Fibroblast of skin of abdomen (primary cell): ENCODE measurements around the gene DVL3.

ENCODE experiments used
- DNase-seq: peaks from one replicate; pipeline ENCODE4 v3.0.0-alpha.2; 2013

Gene DVL3

GRCh38 chr3:184176377-184177330 lies 21.5 kb downstream of the DVL3 start:
- peak; percentile 96 for DNase-seq

- peak; percentile 45 for DNase-seq
Measured at GRCh38 chr3:184177331-184177731, 22.2 kb downstream of the DVL3 start.

- DNase-seq = no peak
Measured at GRCh38 chr3:184177767-184178306, 22.7 kb downstream of the DVL3 start.

GRCh38 chr3:184178521-184179138 lies 23.5 kb downstream of the DVL3 start:
- no peak for DNase-seq

- no peak for DNase-seq
Measured at GRCh38 chr3:184180165-184180564, 25.0 kb downstream of the DVL3 start.

GRCh38 chr3:184181596-184181995 lies 26.4 kb downstream of the DVL3 start:
- DNase-seq = no peak

- no peak for DNase-seq
Measured at GRCh38 chr3:184183679-184184078, 28.5 kb downstream of the DVL3 start.

GRCh38 chr3:184184546-184185230 lies 29.5 kb downstream of the DVL3 start:
- no peak for DNase-seq

- peak; percentile 99 for DNase-seq
Measured at GRCh38 chr3:184185461-184186183, 30.4 kb downstream of the DVL3 start.

DNA sequence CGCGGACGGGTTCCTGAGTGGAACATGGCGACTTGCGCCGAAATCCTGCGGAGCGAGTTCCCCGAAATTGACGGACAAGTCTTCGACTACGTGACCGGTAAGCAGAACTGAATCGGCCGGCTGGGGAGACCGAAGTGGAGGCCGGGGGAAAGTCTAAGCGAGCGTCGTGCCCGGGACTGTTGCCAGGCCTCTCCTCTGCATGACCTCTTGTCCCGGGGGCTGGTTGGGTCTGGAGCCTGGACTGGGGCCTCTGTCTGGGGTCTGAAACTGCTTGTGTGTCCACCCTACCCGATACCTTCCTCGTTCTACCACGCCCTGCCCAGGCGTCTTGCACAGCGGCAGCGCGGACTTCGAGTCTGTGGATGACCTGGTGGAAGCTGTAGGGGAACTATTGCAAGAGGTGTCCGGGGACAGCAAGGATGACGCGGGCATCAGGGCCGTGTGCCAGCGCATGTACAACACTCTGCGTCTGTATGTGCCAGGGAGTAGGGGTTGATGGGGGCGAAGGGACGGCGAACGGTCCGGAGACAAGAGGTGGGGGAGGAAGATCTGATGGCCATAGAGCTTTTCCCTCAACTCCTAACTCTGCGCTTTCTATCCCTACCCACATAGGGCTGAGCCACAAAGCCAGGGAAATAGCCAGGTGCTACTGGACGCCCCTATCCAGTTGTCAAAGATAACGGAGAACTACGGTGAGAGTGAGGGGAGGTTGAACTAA lies 31.2 kb downstream of the DVL3 start, which contains the start of gene ABCF3:
Gene ABCF3, plus strand, starts transcription at position 16 of the 718 bp plus-strand sequence. Its CDS starts 9 bp downstream, at position 25.
- DNase-seq = peak; percentile 26

- no peak for DNase-seq
Measured at GRCh38 chr3:184186902-184187207, 31.7 kb downstream of the DVL3 start.

DNA sequence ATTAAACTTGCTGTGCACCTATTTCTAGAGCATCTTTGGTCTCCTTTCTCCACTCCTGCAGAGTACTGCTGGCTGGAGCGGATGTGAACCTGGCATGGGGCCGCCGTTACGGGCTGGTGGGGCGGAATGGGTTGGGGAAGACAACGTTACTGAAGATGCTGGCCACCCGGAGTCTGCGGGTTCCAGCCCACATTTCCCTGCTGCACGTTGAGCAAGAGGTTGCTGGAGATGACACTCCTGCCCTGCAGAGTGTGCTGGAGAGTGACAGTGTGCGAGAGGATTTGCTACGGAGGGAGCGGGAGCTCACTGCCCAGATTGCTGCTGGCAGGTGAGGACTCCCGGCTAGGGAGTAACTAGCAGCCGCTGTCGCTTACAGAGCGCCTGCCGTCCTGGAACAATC lies 32.9 kb downstream of the DVL3 start:
- DNase-seq = no peak

DNA sequence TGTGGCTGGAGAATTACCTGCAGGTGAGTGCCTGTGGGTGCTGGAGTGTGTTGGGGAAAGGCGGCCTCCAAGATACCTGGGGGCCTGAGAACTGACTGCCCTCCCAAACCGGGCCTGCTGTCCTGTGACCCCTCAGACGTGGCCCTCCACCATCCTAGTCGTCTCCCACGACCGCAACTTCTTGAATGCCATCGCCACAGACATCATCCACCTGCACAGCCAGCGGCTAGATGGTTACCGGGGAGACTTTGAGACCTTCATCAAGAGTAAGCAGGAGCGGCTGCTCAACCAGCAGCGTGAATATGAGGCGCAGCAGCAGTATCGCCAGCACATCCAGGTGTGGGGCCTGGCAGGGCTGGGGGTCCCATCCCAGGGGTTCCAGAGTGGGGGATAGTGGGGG lies 34.2 kb downstream of the DVL3 start:
- no peak for DNase-seq

- DNase-seq = no peak
Measured at GRCh38 chr3:184192889-184193288, 37.7 kb downstream of the DVL3 start.

DNA sequence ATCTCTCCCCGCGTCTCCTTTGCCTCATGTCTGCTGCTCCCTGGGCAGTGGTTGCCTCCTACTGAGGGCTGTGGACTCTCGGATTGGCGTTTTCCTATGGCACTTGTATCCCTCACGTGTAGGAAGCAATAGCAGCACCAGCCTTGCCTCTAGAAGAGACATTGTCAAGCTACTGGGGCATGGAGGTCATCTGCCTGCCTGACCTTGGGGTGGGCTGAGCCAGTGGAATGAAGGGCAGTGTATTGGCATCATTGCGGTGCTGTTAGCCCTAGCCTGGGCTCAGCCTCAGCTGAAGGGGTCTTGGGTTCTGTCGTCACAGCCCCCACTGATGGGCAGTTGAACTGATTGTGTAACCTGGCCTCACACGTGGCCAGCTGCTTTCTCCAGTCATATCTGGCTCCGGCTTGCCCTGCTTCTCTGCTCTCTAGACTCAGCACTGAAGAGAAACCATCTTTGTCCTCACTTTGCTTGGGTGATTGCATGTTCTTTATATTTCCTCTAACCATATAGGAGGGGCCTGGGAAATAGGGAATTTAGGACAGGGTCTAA lies 38.9 kb downstream of the DVL3 start:
- no peak for DNase-seq

DNA sequence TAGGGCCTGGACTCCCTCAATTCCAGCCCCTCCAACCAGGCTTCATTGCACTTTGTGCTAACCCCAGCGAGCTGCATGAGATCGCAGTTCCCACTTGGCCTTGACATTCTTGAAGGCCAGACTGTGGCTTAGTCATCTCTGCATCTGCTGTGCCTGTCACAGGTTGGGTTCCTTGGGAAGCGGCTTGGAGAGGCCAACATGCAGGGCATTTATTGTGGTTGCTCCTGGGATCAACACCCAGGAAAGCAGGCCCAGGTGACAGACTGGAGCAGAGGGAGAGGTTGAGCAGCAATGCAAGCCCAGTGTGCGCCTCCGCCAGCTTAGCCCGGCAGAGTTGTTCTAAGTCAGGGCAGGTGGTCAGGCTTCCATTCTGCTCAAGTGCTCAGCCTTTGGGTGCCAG lies 41.4 kb downstream of the DVL3 start:
- DNase-seq = no peak

- DNase-seq = no peak
Measured at GRCh38 chr3:184198509-184198908, 43.3 kb downstream of the DVL3 start.

- no peak for DNase-seq
Measured at GRCh38 chr3:184200825-184201224, 45.6 kb downstream of the DVL3 start.

- DNase-seq = no peak
Measured at GRCh38 chr3:184203526-184203925, 48.3 kb downstream of the DVL3 start.

DNA sequence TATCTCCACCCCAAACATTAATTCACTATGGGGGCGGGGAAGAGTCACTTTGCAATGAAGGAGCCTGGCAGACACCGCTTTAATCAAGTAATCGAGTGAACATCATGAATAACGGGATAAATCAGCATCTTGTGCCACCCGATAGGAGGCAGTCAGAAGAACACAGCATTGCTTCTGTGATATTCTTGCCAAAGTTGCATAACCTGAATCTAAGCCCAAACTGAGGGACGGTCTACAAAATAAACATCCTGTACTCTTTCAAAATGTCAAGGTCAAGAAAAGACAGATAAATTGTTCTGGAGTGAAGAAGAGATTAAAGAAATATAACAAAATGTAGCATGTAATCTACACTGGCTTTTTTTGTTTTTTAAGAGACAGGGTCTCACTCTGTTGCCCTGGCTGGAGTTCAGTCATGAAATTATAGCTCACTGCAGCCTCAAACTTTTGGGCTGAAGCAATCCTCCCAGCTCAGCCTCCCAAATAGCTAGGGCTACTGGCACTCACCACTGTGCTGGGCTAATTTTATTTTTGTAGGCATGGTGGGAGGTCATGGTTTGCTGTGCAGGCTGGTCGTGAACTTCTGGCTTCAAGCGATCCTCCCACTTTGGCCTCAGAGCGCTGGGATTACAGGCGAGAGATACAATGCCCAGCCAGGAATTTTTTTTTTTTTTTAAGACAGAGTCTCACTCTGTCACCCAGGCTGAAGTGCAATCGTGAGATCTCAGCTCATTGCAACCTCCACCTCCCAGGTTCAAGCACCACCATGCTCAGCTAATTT lies 54.2 kb downstream of the DVL3 start:
- DNase-seq = no peak

- DNase-seq = no peak
Measured at GRCh38 chr3:184211297-184211696, 56.1 kb downstream of the DVL3 start.
